GM18502 (cell line): ENCODE measurements around the gene KDM4B.
"Not testable (repeated sequence)": the region's sequence is repeated elsewhere in the genome, so short reads cannot be mapped to it uniquely, and the experiment has no call there.

Experiments used
- ATAC-seq: cut with Tn5 transposase; IDR thresholded peaks from one replicate; pipeline ENCODE4 v1.9.1; 2021; ENCODE audit warnings: mild to moderate bottlenecking; ENCODE audit not compliant: unreplicated experiment, poor library complexity

KDM4B gene

DNA sequence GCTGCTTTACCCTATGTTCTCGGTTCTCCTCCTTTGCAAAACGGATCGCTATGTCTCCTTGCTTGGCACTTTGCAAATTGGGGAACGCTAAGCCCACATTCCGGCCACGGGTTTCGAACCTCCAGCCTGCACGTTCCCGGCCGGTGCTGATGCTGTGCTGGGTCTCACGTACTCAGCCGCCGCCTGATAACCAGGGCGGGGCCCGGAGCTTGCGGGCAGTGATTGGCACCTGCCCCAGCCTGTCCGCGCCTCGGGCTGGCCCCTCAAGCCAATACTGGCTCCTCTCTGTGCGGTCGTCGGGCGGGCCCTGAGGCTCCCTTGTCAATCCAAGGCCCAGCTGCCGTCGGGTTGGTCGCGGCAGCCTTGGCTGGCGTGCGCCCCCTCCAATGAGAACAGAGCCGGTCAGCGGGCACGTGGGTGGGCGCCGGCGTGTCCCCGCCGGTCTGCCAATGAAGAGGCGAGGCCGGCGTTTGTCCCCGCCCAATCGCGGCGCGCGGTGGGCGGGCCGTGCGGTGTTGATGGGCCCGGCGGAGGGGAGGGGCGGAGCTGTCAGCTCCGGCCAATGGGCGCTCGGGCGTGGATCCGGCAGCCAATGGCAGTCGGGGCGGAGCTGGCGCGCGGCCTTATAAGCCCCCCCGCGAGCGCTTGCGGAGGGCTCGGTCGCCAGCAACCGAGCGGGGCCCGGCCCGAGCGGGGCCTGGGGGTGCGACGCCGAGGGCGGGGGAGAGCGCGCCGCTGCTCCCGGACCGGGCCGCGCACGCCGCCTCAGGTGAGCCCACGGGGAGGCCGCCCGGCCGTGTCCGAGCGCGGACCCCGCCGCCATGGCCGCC is at the start of gene KDM4B:
Gene KDM4B (plus strand): TSS at position 652 of the 830 bp plus-strand sequence. CDS start 63,778 bp downstream, outside the sequence.
- ATAC-seq: peak; percentile 91

GRCh38 chr19:4922530-4923275 is 46.2 kb upstream of the KDM4B start:
- ATAC-seq: no peak

DNA sequence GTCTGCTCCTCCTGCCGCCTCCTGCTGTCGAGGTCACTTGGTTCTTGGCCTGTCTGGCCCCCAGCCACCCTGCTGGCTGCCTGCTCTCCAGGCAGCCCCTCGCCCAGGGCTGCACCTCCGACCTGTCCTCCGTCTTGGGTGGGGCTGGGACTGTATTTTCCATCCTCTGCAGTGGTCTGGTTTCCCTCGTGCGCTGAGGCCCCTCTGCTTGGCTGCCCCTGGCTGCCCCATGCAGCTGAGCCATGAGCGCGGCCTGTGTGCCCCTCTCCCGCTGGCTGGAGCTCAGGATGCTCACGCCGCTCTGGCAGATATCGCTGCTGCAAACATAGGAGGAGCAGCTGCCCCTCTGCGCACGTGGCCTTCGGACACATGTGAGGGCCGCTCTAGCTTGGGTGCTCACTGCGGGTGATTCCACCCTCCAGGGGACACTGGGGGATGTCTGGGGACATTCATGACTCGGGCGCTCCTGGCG is 45.6 kb upstream of the KDM4B start:
- no peak for ATAC-seq

GRCh38 chr19:4929186-4929585 is 39.7 kb upstream of the KDM4B start:
- no peak for ATAC-seq

DNA sequence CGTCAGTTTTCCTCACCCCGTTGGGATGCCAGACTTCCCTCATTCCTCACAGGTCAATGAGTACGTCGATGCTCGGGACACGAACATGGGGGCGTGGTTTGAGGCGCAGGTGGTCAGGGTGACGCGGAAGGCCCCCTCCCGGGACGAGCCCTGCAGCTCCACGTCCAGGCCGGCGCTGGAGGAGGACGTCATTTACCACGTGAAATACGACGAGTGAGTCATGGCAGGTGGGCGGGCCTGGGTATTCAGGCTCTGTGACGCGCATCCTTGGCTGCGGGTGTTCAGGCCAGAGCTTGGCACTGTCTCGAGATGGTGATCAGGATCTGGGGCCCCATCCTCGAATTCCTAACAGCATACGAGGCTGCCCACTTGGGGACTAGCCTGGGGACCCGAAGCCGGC is 38.2 kb upstream of the KDM4B start:
- no peak for ATAC-seq

- ATAC-seq: no peak
These were observed 36.2 kb upstream of the KDM4B start for GRCh38 chr19:4932711-4933110.

GRCh38 chr19:4933528-4933927 is 35.4 kb upstream of the KDM4B start:
- ATAC-seq: no peak

- no peak for ATAC-seq
These were observed 33.5 kb upstream of the KDM4B start for GRCh38 chr19:4935444-4935843.

DNA sequence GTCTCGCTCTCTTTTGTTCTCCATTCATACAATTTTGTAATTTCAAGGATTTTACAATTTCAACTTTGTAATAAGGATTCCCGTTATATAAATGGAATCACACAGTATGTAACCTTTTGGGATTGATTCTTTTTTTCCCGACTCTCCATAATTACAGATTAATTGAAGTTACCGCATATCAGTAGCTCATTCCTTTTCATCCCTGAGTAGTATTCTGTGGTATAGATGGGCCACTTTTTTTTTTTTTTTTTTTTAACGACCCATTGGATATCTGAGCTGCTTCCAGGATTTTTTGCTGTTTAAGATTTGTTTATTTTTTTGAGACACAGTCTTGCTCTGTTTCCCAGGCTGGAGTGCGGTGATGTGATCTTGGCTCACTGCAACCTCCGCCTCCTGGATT is 31.9 kb upstream of the KDM4B start:
- ATAC-seq: no peak

- not testable (repeated sequence) for ATAC-seq
These were observed 30.5 kb upstream of the KDM4B start for GRCh38 chr19:4938461-4938860.

GRCh38 chr19:4939466-4939865 is 29.4 kb upstream of the KDM4B start:
- no peak for ATAC-seq

DNA sequence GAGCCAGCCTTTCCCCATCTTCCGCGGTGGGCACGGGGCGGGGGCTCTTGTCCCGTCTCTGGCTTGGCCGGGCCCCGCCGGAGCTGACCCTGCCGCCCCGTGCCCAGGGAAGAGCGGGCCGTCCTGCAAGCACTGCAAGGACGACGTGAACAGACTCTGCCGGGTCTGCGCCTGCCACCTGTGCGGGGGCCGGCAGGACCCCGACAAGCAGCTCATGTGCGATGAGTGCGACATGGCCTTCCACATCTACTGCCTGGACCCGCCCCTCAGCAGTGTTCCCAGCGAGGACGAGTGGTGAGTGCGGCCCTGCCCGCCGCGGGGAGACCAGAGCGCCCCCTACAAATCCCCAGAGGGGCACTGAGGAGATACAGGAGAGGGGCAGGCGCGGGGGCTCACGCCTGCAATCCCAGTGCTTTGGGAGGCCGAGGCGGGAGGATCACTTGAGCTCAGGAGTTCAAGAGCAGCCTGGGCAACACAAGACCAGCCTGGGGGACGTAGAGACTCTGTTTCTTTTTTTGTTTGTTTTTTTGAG is 27.2 kb upstream of the KDM4B start:
- not testable (repeated sequence) for ATAC-seq

GRCh38 chr19:4950650-4951049 is 18.3 kb upstream of the KDM4B start:
- not testable (repeated sequence) for ATAC-seq

GRCh38 chr19:4951656-4952055 is 17.3 kb upstream of the KDM4B start:
- ATAC-seq: no peak

- no peak for ATAC-seq
These were observed 16.0 kb upstream of the KDM4B start for GRCh38 chr19:4952945-4953344.

GRCh38 chr19:4954320-4955149 is 14.4 kb upstream of the KDM4B start:
- not testable (repeated sequence) for ATAC-seq

- ATAC-seq: no peak
These were observed 13.6 kb upstream of the KDM4B start for GRCh38 chr19:4955274-4955673.

DNA sequence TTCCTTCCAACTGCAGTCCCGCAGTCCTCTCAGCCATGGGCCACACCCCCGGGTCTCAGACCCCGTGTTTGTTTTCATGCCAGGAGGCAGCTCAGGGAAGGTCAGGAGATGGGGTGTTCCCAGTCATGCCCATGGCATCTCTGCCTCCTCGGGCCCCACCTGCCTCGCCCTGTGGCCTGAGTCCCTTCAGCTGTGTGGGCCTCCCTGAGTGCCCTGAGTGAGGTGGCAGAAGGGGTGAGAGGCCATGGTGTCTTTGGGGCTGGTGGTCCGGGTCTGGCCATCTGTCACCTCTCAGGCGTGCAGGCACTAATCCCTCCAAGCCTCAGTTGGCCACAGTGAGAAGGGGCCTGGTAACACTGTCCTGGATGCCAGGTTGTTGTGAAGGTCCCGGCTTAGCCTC is 10.9 kb upstream of the KDM4B start:
- ATAC-seq: no peak

GRCh38 chr19:4962085-4962619 is 6.8 kb upstream of the KDM4B start:
- ATAC-seq: no peak

DNA sequence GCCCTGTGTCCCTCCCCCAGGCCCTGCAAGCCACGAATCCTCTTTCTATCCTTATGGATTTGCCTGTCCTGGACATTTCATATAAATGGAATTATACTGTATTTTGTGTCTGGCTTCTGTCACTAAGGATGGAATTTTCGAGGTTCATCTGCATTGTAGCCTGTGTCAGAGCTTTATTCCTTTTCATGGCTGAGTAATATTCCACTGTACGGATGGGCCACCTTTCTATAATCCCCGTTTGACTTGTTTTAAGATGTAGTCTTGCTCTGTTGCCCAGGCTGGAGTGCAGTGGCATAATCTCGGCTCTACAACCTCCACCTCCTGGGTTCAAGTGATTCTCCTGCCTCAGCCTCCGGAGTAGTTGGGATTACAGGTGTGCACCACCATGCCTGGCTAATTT is 3.9 kb upstream of the KDM4B start:
- ATAC-seq: no peak
